IMR-90 (cell line): Measurements from ENCODE around the gene PSEN1. TPM values are rescaled to one million over a fixed set of nuclear protein-coding genes. Genes with fewer than 3 reads are reported as not detected.

ENCODE experiments used
- ATAC-seq: fragments of 200-7000 bp; cut with Tn5 transposase; 2 replicates; pipeline ENCODE4 v1.9.1; 2020; ENCODE audit warnings: low read depth, mild to moderate bottlenecking, moderate library complexity
- BruUV-seq: library from RNA; stranded (reverse); fragments of 400-500 nt; replicated peaks from 2 replicates; lab custom pipeline; 2021; lab: Mats Ljungman, UMichigan
- CTCF ChIA-PET: fragments of 300-600 bp; formaldehyde crosslinking; extraction: SDS; loops from one replicate; lab custom pipeline; 2021; ENCODE audit warnings: antibody characterized with exemption; lab: Yijun Ruan, JAX
- POLR2A ChIA-PET: fragments of 300-600 bp; sonication (Branson Sonifier 250); formaldehyde crosslinking; loops from one replicate; lab custom pipeline; 2022; ENCODE audit warnings: antibody characterized with exemption; ENCODE audit not compliant: unreplicated experiment; lab: Charles Lee
- DNase-seq: peaks from one replicate; pipeline ENCODE4 v3.0.0; 2013
- H2AFZ ChIP-seq: replicated peaks from 2 replicates; pipeline ENCODE3; 2013; ENCODE audit warnings: low read length, mild to moderate bottlenecking; ENCODE audit not compliant: poor library complexity
- H2AK5ac ChIP-seq: 2 replicates; pipeline ENCODE4 v1.6.1; 2013; ENCODE audit warnings: low read depth, low read length, inconsistent platforms
- H2AK9ac ChIP-seq: replicated peaks from 2 replicates; pipeline ENCODE3; 2013; ENCODE audit warnings: mild to moderate bottlenecking, low read depth, low read length, moderate library complexity; ENCODE audit not compliant: poor library complexity
- H2BK120ac ChIP-seq: 2 replicates; pipeline ENCODE4 v1.6.1; 2013; ENCODE audit warnings: low read depth, low read length, inconsistent platforms
- H2BK15ac ChIP-seq: 3 replicates; pipeline ENCODE4 v1.6.1; 2013; ENCODE audit warnings: low read depth, low read length, inconsistent platforms
- H2BK20ac ChIP-seq: 2 replicates; pipeline ENCODE4 v1.6.1; 2013; ENCODE audit warnings: low read depth, mild to moderate bottlenecking, inconsistent platforms, low read length, moderate library complexity
- H2BK5ac ChIP-seq: 2 replicates; pipeline ENCODE4 v1.6.1; 2013; ENCODE audit warnings: mild to moderate bottlenecking, low read depth, low read length, inconsistent platforms; ENCODE audit not compliant: poor library complexity, severe bottlenecking
- H3K14ac ChIP-seq: replicated peaks from 2 replicates; pipeline ENCODE4 v1.6.1; 2013; ENCODE audit warnings: low read depth, low read length, inconsistent platforms
- H3K18ac ChIP-seq: 2 replicates; pipeline ENCODE4 v1.6.1; 2013; ENCODE audit warnings: low read depth, low read length, control low read depth
- H3K23ac ChIP-seq: 2 replicates; pipeline ENCODE4 v1.6.1; 2013; ENCODE audit warnings: low read depth, low read length, inconsistent platforms
- H3K27ac ChIP-seq: 2 replicates; pipeline ENCODE4 v1.5.1; 2013; ENCODE audit warnings: mild to moderate bottlenecking, control low read depth, low read length; ENCODE audit not compliant: insufficient read depth
- H3K27me3 ChIP-seq: 2 replicates; pipeline ENCODE4 v1.6.1; 2013; ENCODE audit warnings: low read length; ENCODE audit not compliant: control insufficient read depth, insufficient read depth
- H3K36me3 ChIP-seq: 2 replicates; pipeline ENCODE4 v1.6.1; 2013; ENCODE audit warnings: low read length, mixed read lengths; ENCODE audit not compliant: control insufficient read depth, insufficient read depth
- H3K4ac ChIP-seq: 2 replicates; pipeline ENCODE4 v1.6.1; 2013; ENCODE audit warnings: low read depth, low read length, inconsistent platforms
- H3K4me1 ChIP-seq: 2 replicates; pipeline ENCODE4 v1.6.1; 2013; ENCODE audit warnings: low read length, mixed read lengths; ENCODE audit not compliant: control insufficient read depth, insufficient read depth
- H3K4me2 ChIP-seq: 2 replicates; pipeline ENCODE4 v1.6.1; 2013; ENCODE audit warnings: low read depth, mild to moderate bottlenecking, control low read depth, low read length, moderate library complexity
- H3K4me3 ChIP-seq: 2 replicates; pipeline ENCODE4 v1.5.1; 2013; ENCODE audit warnings: low read depth, mild to moderate bottlenecking, control low read depth, low read length, moderate library complexity; ENCODE audit not compliant: insufficient read depth
- H3K56ac ChIP-seq: 2 replicates; pipeline ENCODE4 v1.6.1; 2013; ENCODE audit warnings: low read length, inconsistent platforms; ENCODE audit not compliant: insufficient read depth; ENCODE audit errors: extremely low read depth
- H3K79me1 ChIP-seq, 2 experiments: 2 replicates each; pipeline ENCODE4 v1.6.1; 2013; ENCODE audit warnings: low read length in 2 of 2, inconsistent platforms in 1 of 2, low read depth in 1 of 2
- H3K9ac ChIP-seq: 2 replicates; pipeline ENCODE4 v1.6.1; 2013; ENCODE audit warnings: low read depth, low read length, control low read depth
- H3K9me1 ChIP-seq: 2 replicates; pipeline ENCODE4 v1.6.1; 2013; ENCODE audit warnings: low read length, inconsistent platforms; ENCODE audit not compliant: insufficient read depth
- H3K9me3 ChIP-seq: 2 replicates; pipeline ENCODE4 v1.6.1; 2013; ENCODE audit warnings: low read length; ENCODE audit not compliant: control insufficient read depth, insufficient read depth
- H4K20me1 ChIP-seq: 2 replicates; pipeline ENCODE4 v1.6.1; 2013; ENCODE audit warnings: low read length, inconsistent platforms; ENCODE audit not compliant: insufficient read depth
- H4K5ac ChIP-seq: 2 replicates; pipeline ENCODE4 v1.6.1; 2013; ENCODE audit warnings: mild to moderate bottlenecking, low read depth, low read length, control low read depth
- H4K8ac ChIP-seq, 2 experiments: 2 replicates each; pipeline ENCODE4 v1.6.1; 2013; ENCODE audit warnings: low read depth in 2 of 2, low read length in 2 of 2, control low read depth in 1 of 2, inconsistent platforms in 1 of 2
- H4K91ac ChIP-seq: 2 replicates; pipeline ENCODE4 v1.6.1; 2013; ENCODE audit warnings: low read depth, low read length, inconsistent platforms; ENCODE audit not compliant: insufficient read depth
- CEBPB ChIP-seq: IDR thresholded peaks from 2 replicates; pipeline ENCODE4 v1.6.1; 2012; ENCODE audit warnings: low read depth, low read length, improper control_type of control experiment
- CHD1 ChIP-seq: IDR thresholded peaks from 2 replicates; pipeline ENCODE4 v1.6.1; 2012; ENCODE audit warnings: low read depth, low read length, improper control_type of control experiment
- MXI1 ChIP-seq: IDR thresholded peaks from 2 replicates; pipeline ENCODE4 v1.6.1; 2012; ENCODE audit warnings: low read depth, mild to moderate bottlenecking, low read length, moderate library complexity, borderline replicate concordance
- RAD21 ChIP-seq: IDR thresholded peaks from 2 replicates; pipeline ENCODE4 v1.6.1; 2012; ENCODE audit warnings: low read length, improper control_type of control experiment
- RCOR1 ChIP-seq: IDR thresholded peaks from 2 replicates; pipeline ENCODE4 v1.6.1; 2012; ENCODE audit warnings: mild to moderate bottlenecking, low read length, improper control_type of control experiment; ENCODE audit not compliant: insufficient replicate concordance
- RFX5 ChIP-seq: IDR thresholded peaks from 2 replicates; pipeline ENCODE4 v1.8.0; 2012; ENCODE audit warnings: low read depth, mild to moderate bottlenecking, low read length, moderate library complexity
- SMC3 ChIP-seq: fragments of 150-350 bp; IDR thresholded peaks from 2 replicates; pipeline ENCODE4 v1.6.1; 2016; ENCODE audit warnings: low read depth, mild to moderate bottlenecking, antibody characterized with exemption, low read length, moderate library complexity
- WGBS, 2 experiments: methylation state at CpG; one replicate each; pipeline versions ENCODE4 v1.1.5 to v1.1.7; 2013; ENCODE audit warnings: missing lambda C conversion rate in 2 of 2; ENCODE audit not compliant: insufficient read length in 1 of 2; ENCODE audit errors: extremely low coverage in 2 of 2; 5-methylcytosine and 5-hydroxymethylcytosine counted together
- dilution Hi-C: fragments of 300-500 bp; cut with HindIII; formaldehyde crosslinking; loops from one replicate; pipeline ENCODE4 v1.14.3; 2018; ENCODE audit warnings: low sequenced_read_pairs; ENCODE audit not compliant: unreplicated experiment
- in situ Hi-C: fragments of 300-500 bp; cut with MboI; formaldehyde crosslinking; loops from 3 replicates; pipeline ENCODE4 v1.14.3; 2019; ENCODE audit warnings: low sequenced_read_pairs, inconsistent platforms, mixed read lengths
- intact Hi-C: fragments of 100-400 bp; cut with micrococcal nuclease; formaldehyde crosslinking; loops from 2 replicates; pipeline ENCODE4 v1.10.0; 2022
- polyA plus RNA-seq, 3 experiments: library from polyadenylated mRNA; depleted of rRNA; stranded (reverse); fragments of >200 nt; gene quantifications; 2 replicates each; pipeline ENCODE4 v1.2.3, GENCODE V29; 2012; ENCODE audit warnings: low replicate concordance in 1 of 3
- total RNA-seq: library from RNA; depleted of rRNA; stranded (reverse); fragments of >200 nt; gene quantifications from 2 replicates; pipeline ENCODE4 v1.2.3, GENCODE V29; 2012
- TF ChIP-seq, protein P1 (sequence below): fragments of 150-350 bp; IDR thresholded peaks from 2 replicates; pipeline ENCODE4 v1.6.1; 2017; ENCODE audit warnings: mild to moderate bottlenecking, antibody characterized with exemption, low read length, low read depth
- TF ChIP-seq, protein P2 (sequence below): fragments of 150-350 bp; IDR thresholded peaks from 2 replicates; pipeline ENCODE4 v1.6.1; 2016; ENCODE audit warnings: low read depth, mild to moderate bottlenecking, low read length, moderate library complexity, borderline replicate concordance

Gene PSEN1
- total and polyA plus RNA-seq, 2 of the 4 experiments (the other 2 are of a cell fraction): 14.8 to 62.7 TPM

DNA sequence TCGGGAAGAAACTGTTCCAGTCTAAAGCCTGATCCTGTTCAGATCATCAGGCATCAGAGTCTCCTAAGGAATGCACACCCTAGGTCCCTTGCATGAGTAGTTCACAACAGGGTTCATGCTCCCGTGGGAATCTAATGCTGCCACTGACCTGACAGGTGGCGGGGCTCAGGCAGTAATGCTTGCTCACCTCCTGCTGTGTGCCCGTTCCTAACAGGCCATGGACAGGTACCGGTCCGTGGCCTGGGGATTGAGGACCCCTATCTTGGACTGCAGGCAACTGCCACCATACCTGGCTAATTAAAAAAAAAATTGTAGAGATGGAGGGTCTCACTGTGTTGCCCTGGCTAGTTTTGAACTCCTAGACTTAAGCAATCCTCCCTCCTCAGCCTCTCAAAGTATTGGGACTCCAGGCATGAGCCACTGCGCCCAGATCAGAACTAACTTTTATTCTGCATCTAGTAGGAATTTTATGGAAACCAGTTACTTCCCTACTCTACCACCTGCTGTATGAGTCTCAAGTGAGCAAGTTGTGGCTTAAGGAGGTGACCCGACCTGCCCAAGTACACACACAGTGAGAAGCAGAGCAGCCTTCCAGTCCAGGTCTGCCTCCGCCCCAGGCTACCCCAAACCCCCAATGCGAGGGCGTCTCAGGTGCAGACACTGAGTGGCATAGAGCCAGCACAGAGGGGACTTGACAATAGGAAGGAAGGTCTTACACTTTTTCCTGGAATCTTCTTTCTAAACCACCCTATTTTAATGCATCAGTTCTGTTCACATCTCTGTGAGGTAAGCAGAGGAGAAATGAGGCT lies 98.5 kb downstream of the PSEN1 start (continued):
- TF ChIP-seq, protein P1, sequence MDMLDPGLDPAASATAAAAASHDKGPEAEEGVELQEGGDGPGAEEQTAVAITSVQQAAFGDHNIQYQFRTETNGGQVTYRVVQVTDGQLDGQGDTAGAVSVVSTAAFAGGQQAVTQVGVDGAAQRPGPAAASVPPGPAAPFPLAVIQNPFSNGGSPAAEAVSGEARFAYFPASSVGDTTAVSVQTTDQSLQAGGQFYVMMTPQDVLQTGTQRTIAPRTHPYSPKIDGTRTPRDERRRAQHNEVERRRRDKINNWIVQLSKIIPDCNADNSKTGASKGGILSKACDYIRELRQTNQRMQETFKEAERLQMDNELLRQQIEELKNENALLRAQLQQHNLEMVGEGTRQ: no peak

DNA sequence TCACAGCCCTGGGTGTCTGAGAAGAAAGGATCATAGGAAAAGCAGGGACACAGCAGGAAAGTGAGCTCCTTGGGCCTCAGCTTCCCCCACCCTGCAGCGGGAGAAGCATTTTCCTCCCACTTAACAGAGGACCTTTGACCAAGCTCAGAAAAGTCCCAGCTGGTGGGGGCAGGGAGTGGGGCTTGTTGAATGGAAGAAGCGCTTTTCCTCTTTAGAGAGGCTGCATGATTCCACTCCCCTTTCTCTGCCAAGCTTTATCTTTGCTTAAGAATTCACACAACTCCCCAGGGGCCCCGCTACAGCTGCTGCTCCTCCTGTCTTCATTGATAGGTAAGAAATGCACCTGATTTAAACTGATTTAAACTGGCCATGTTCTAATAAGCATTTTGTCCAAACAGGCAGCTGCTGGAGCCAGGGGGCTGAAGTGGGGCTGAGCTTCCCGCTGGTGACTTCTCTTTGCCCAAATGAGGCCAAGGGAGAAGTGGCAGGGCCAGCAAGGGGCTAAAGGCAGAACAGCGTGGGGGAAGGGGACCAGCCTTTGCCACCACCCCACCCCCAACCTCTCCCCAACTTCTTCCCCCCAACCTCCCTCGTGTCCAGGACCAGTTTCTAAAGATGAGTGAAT lies 99.3 kb downstream of the PSEN1 start:
- ATAC-seq (no peak), DNase-seq (no peak)
- Histone ChIP-seq H3K23ac (no peak overlapping the region), H3K36me3 (no peaks in the 10 kb centered on the region), H3K27ac (no peak overlapping the region), H3K4me3 (no peak overlapping the region), H4K20me1 (peaks cover 5% of the 10 kb centered on the region; the same call in 1 of the 2 replicates), H2BK5ac (no peak overlapping the region), H4K5ac (no peak overlapping the region), H3K18ac (no peak overlapping the region), H3K4ac (no peak overlapping the region), H3K27me3 (peaks cover 56% of the 10 kb centered on the region), H2AK9ac (no peak overlapping the region), H3K14ac (no peak overlapping the region), H3K9ac (no peak overlapping the region), H3K4me2 (no peak overlapping the region; the same call in 1 of the 2 replicates), H3K56ac (no peak overlapping the region), H3K9me3 (no peaks in the 10 kb centered on the region), H3K4me1 (peaks cover 25% of the 10 kb centered on the region), H4K91ac (no peak overlapping the region), H2BK120ac (no peak overlapping the region), H2AK5ac (no peak overlapping the region), H4K8ac (no peak overlapping the region), H2BK15ac (no peak overlapping the region), H2BK20ac (no peak overlapping the region), H3K79me1 (0 out of 4 replicates have a peak, but pooled peaks cover 0 to 4% of the 10 kb centered on the region in 2 experiments), H3K9me1 (peaks cover 8% of the 10 kb centered on the region), H2AFZ (no peak overlapping the region)
- TF ChIP-seq CHD1 (no peak), RFX5 (no peak), SMC3 (no peak), CEBPB (no peak), MXI1 (no peak), RCOR1 (no peak), RAD21 (no peak)
- TF ChIP-seq, protein P1: no peak
- TF ChIP-seq, protein P2, sequence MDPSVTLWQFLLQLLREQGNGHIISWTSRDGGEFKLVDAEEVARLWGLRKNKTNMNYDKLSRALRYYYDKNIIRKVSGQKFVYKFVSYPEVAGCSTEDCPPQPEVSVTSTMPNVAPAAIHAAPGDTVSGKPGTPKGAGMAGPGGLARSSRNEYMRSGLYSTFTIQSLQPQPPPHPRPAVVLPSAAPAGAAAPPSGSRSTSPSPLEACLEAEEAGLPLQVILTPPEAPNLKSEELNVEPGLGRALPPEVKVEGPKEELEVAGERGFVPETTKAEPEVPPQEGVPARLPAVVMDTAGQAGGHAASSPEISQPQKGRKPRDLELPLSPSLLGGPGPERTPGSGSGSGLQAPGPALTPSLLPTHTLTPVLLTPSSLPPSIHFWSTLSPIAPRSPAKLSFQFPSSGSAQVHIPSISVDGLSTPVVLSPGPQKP: no peak
- ChIA-PET CTCF (no interaction called here), POLR2A (no interaction called here)
- dilution Hi-C loops (no loop called here), in situ Hi-C loops (no loop called here), intact Hi-C loops (no loop called here)
- no TSS peak for BruUV-seq
- WGBS, 2 experiments: 57% methylated on average over 1 of the region's 6 CpGs; no CpG with 5 or more reads in 1 of the 2 experiments
